Natural killer cell (primary cell): ENCODE measurements around the gene VCX3A. TPM values are rescaled to one million over a fixed set of nuclear protein-coding genes. Genes with fewer than 3 reads are reported as not detected.

Experiments
- ATAC-seq, 3 donors: fragments of 150-1000 bp in 2 of 3; fragments of 200-7000 bp in 1 of 3; cut with Tn5 transposase; 1 replicate in 1 of 3; 2 replicates in 2 of 3; pipeline ENCODE4 v1.10.0; 2021; ENCODE audit warnings: mild to moderate bottlenecking in 2 of 3, moderate library complexity in 2 of 3
- DNase-seq, 2 donors: peaks; one replicate each; pipeline versions ENCODE4 v3.0.0 to v3.0.0-alpha.2; 2013 to 2021; ENCODE audit warnings: mixed read lengths in 1 of 2
- H3K27ac ChIP-seq: one replicate; pipeline ENCODE4 v1.5.1; 2013; ENCODE audit warnings: mild to moderate bottlenecking, low read length
- H3K27me3 ChIP-seq: one replicate; pipeline ENCODE4 v1.6.1; 2013; ENCODE audit warnings: low read length; ENCODE audit not compliant: control insufficient read depth, insufficient read depth
- H3K36me3 ChIP-seq: one replicate; pipeline ENCODE4 v1.6.1; 2013; ENCODE audit warnings: low read length; ENCODE audit not compliant: control insufficient read depth, insufficient read depth
- H3K4me1 ChIP-seq: one replicate; pipeline ENCODE4 v1.6.1; 2013; ENCODE audit warnings: low read length; ENCODE audit not compliant: control insufficient read depth, insufficient read depth
- H3K4me3 ChIP-seq: one replicate; pipeline ENCODE4 v1.5.1; 2013; ENCODE audit warnings: low read length
- H3K9me3 ChIP-seq: one replicate; pipeline ENCODE4 v1.6.1; 2013; ENCODE audit warnings: low read length; ENCODE audit not compliant: control insufficient read depth, insufficient read depth
- H3K27ac Mint-ChIP-seq, 2 donors: one replicate each; pipeline ENCODE4 v1.8.0; 2022; ENCODE audit warnings: mild to moderate bottlenecking in 2 of 2, mixed read lengths in 2 of 2, moderate library complexity in 1 of 2
- H3K27me3 Mint-ChIP-seq, 2 donors: one replicate each; pipeline ENCODE4 v1.8.0; 2022; ENCODE audit warnings: low read depth in 2 of 2, mixed read lengths in 2 of 2
- H3K36me3 Mint-ChIP-seq: one replicate; pipeline ENCODE4 v1.8.0; 2022; ENCODE audit warnings: mixed read lengths
- H3K4me1 Mint-ChIP-seq, 2 donors: one replicate each; pipeline ENCODE4 v1.8.0; 2022; ENCODE audit warnings: mixed read lengths in 2 of 2
- H3K4me3 Mint-ChIP-seq: one replicate; pipeline ENCODE4 v1.8.0; 2022; ENCODE audit warnings: mild to moderate bottlenecking, moderate library complexity, mixed read lengths
- H3K9me3 Mint-ChIP-seq, 2 donors: one replicate each; pipeline ENCODE4 v1.8.0; 2022; ENCODE audit warnings: mixed read lengths in 2 of 2
- WGBS: methylation state at CpG from one replicate; pipeline ENCODE4 v1.1.7; 2013; ENCODE audit warnings: missing lambda C conversion rate; ENCODE audit not compliant: insufficient coverage; 5-methylcytosine and 5-hydroxymethylcytosine counted together
- intact Hi-C: fragments of 100-400 bp; cut with micrococcal nuclease; formaldehyde crosslinking; loops from one replicate; pipeline ENCODE4 v1.14.2; 2022
- total RNA-seq, 4 donors: library from RNA; stranded (reverse); fragments of 120-200 nt in 1 of 4; gene quantifications; one replicate each; pipeline versions ENCODE4 v1.2.3 to v1.2.4, GENCODE V29; 2013 to 2022
- TF ChIP-seq, protein P1 (sequence below): fragments of 200-600 bp; IDR thresholded peaks from one replicate; pipeline ENCODE4 v1.8.0; 2022; ENCODE audit warnings: antibody characterized with exemption

The VCX3A gene
- total RNA-seq, 3 donors from 2014 or later (not counting 1 experiment from before 2014, with no cell fraction given) = not detected

DNA sequence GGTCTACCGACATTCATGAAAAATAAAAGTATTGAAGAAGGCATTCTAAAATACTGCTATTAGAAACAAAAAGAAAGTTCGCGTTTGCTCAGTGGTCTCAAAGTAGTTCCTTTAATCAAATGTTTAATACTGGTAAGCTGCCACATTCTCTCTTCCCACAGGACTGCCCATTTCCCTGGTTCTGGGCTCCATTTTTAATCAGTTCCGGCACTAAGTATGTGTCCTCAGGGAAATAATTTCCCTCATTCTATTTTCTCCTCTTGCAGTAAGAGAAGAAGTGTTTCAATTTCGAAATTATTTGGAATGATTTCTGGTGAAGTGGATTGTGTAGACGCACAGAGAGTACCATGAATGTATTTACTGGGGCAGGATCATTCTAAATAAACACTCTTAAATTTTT is 17.5 kb downstream of the VCX3A start:
- Histone ChIP-seq H3K36me3 (no peaks in the 10 kb centered on the region), H3K4me1 (no peaks in the 10 kb centered on the region), H3K27me3 (no peaks in the 10 kb centered on the region), H3K4me3 (no peak overlapping the region), H3K27ac (no peak overlapping the region), H3K9me3 (no peaks in the 10 kb centered on the region)
- Mint-ChIP-seq H3K4me1 (no peaks in the 10 kb centered on the region), H3K9me3 (peaks cover 4 to 6% of the 10 kb centered on the region in 2 donors), H3K27me3 (no peaks in the 10 kb centered on the region), H3K36me3 (no peaks in the 10 kb centered on the region), H3K27ac (no peak overlapping the region), H3K4me3 (no peak overlapping the region)
- WGBS = no CpG with 5 or more reads among the region's 6 CpGs
- ATAC-seq = no peak
- no peak for DNase-seq
- TF ChIP-seq, protein P1, sequence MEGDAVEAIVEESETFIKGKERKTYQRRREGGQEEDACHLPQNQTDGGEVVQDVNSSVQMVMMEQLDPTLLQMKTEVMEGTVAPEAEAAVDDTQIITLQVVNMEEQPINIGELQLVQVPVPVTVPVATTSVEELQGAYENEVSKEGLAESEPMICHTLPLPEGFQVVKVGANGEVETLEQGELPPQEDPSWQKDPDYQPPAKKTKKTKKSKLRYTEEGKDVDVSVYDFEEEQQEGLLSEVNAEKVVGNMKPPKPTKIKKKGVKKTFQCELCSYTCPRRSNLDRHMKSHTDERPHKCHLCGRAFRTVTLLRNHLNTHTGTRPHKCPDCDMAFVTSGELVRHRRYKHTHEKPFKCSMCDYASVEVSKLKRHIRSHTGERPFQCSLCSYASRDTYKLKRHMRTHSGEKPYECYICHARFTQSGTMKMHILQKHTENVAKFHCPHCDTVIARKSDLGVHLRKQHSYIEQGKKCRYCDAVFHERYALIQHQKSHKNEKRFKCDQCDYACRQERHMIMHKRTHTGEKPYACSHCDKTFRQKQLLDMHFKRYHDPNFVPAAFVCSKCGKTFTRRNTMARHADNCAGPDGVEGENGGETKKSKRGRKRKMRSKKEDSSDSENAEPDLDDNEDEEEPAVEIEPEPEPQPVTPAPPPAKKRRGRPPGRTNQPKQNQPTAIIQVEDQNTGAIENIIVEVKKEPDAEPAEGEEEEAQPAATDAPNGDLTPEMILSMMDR = no peak
- intact Hi-C loops = no loop called here

- ATAC-seq (no peak), DNase-seq (no peak)
- Histone ChIP-seq H3K4me3 (no peak overlapping the region), H3K9me3 (no peaks in the 10 kb centered on the region), H3K27ac (no peak overlapping the region), H3K36me3 (no peaks in the 10 kb centered on the region), H3K27me3 (no peaks in the 10 kb centered on the region), H3K4me1 (no peaks in the 10 kb centered on the region)
- no peaks in the 10 kb centered on the region for H3K4me1 Mint-ChIP-seq
- TF ChIP-seq, protein P1 = no peak
- no CpG with 5 or more reads among the region's 4 CpGs for WGBS
- H3K27ac Mint-ChIP-seq = no peak overlapping the region
- intact Hi-C loops = no loop called here
- H3K27me3 Mint-ChIP-seq = no peaks in the 10 kb centered on the region
- H3K36me3 Mint-ChIP-seq = no peaks in the 10 kb centered on the region
- H3K9me3 Mint-ChIP-seq = peaks cover 6 to 7% of the 10 kb centered on the region in 2 donors
- H3K4me3 Mint-ChIP-seq = no peak overlapping the region
Measured at GRCh38 chrX:6506444-6506843, 28.5 kb downstream of the VCX3A start.

DNA sequence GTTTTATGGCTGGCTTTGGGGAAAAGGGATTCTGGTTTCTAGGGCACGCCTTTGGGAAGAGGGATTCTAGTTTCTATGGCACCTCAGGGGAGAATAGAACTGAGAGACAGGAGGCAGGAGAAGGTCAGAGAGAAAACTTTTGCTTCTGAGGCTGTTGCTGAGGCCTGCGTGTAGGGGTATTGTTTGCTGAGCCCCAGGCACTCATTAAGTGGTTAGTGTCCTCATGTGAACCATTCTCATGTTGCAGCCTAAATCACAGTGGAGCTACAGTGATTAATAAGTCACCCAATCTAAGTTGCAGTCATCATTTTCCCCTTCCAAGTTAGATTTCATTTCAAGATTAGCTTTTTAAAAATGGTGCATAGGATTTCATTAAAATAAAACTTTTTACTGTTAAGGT is 29.0 kb downstream of the VCX3A start:
- no peaks in the 10 kb centered on the region for H3K27me3 Mint-ChIP-seq
- H3K27ac Mint-ChIP-seq = no peak overlapping the region
- H3K4me1 Mint-ChIP-seq = no peaks in the 10 kb centered on the region
- intact Hi-C loops = no loop called here
- H3K4me3 Mint-ChIP-seq = no peak overlapping the region
- WGBS = 49% methylated on average over 2 of the region's 2 CpGs
- Histone ChIP-seq H3K9me3 (no peaks in the 10 kb centered on the region), H3K27me3 (no peaks in the 10 kb centered on the region), H3K4me1 (no peaks in the 10 kb centered on the region), H3K36me3 (no peaks in the 10 kb centered on the region), H3K4me3 (no peak overlapping the region), H3K27ac (no peak overlapping the region)
- TF ChIP-seq, protein P1 = no peak
- no peaks in the 10 kb centered on the region for H3K36me3 Mint-ChIP-seq
- no peak for DNase-seq
- H3K9me3 Mint-ChIP-seq = peaks cover 5 to 6% of the 10 kb centered on the region in 2 donors
- ATAC-seq = no peak

DNA sequence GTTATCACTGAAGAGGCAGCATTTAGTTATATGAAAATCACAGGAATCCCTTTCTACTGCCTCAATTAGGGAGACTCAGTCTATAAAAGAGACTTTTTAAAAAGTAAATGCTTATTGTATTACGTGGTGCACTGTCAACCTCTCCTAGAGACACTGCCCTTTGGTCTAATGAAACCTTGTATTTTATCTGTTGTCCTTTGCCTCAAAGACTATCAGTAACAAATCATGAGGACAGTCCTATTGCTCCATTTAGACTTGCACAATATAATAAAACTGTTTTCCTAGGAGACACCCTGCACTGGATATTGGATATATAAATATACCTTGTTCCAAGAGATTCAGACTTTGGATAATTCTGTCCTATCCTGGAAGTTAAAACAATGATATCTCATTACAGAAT is 34.2 kb downstream of the VCX3A start:
- Histone ChIP-seq H3K9me3 (no peaks in the 10 kb centered on the region), H3K36me3 (no peaks in the 10 kb centered on the region), H3K4me1 (no peaks in the 10 kb centered on the region), H3K27me3 (no peaks in the 10 kb centered on the region), H3K27ac (no peak overlapping the region), H3K4me3 (no peak overlapping the region)
- Mint-ChIP-seq H3K9me3 (peaks cover 10% of the 10 kb centered on the region in 2 donors), H3K27ac (no peak overlapping the region), H3K36me3 (no peaks in the 10 kb centered on the region), H3K4me3 (no peak overlapping the region), H3K4me1 (no peaks in the 10 kb centered on the region), H3K27me3 (no peaks in the 10 kb centered on the region)
- ATAC-seq (no peak), DNase-seq (no peak)
- TF ChIP-seq, protein P1 = no peak
- 67% methylated on average over 1 of the region's 1 CpG for WGBS
- intact Hi-C loops = no loop called here
